ENCODE results near the gene STX4. TPM values are rescaled to one million over a fixed set of nuclear protein-coding genes. Genes with fewer than 3 reads are reported as not detected.
A peak's percentile ranks its signal among the peaks of the same experiment; 100 is the strongest.

STX4 gene
- total and polyA plus RNA-seq, 9 of the 15 experiments (the other 6 are each of a cell fraction or from before 2014, with no cell fraction given) = 3.2 to 48.0 (median 21.5) TPM

- TF ChIP-seq, protein P1, sequence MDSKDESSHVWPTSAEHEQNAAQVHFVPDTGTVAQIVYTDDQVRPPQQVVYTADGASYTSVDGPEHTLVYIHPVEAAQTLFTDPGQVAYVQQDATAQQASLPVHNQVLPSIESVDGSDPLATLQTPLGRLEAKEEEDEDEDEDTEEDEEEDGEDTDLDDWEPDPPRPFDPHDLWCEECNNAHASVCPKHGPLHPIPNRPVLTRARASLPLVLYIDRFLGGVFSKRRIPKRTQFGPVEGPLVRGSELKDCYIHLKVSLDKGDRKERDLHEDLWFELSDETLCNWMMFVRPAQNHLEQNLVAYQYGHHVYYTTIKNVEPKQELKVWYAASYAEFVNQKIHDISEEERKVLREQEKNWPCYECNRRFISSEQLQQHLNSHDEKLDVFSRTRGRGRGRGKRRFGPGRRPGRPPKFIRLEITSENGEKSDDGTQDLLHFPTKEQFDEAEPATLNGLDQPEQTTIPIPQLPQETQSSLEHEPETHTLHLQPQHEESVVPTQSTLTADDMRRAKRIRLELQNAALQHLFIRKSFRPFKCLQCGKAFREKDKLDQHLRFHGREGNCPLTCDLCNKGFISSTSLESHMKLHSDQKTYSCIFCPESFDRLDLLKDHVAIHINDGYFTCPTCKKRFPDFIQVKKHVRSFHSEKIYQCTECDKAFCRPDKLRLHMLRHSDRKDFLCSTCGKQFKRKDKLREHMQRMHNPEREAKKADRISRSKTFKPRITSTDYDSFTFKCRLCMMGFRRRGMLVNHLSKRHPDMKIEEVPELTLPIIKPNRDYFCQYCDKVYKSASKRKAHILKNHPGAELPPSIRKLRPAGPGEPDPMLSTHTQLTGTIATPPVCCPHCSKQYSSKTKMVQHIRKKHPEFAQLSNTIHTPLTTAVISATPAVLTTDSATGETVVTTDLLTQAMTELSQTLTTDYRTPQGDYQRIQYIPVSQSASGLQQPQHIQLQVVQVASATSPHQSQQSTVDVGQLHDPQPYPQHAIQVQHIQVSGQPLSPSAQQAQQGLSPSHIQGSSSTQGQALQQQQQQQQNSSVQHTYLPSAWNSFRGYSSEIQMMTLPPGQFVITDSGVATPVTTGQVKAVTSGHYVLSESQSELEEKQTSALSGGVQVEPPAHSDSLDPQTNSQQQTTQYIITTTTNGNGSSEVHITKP (IDR thresholded peaks at IDR 0.05; ENCODE audit: partially characterized antibody) = no peak
- TF ChIP-seq MNT (conservative IDR thresholded peaks at IDR 0.05) (0 out of 4 replicates have a peak, but pooled peaks of 1 of the 2 experiments have one; percentile 29), STAG1 (CRISPR knock-in tag; IDR thresholded peaks at IDR 0.05; ENCODE audit: borderline replicate concordance) (no peak), SMARCA4 (IDR thresholded peaks at IDR 0.05) (peak; percentile 23; the same call in 1 of the 2 replicates), SAFB (IDR thresholded peaks at IDR 0.05; ENCODE audit: borderline replicate concordance, low read depth, low read length) (no peak), ZNF384 (IDR thresholded peaks at IDR 0.05; ENCODE audit: low read depth, low read length) (no peak), ZNF282 (CRISPR knock-in tag; IDR thresholded peaks at IDR 0.05) (no peak), SLC30A9 (CRISPR knock-in tag; IDR thresholded peaks at IDR 0.05) (no peak), ZNF146 (CRISPR knock-in tag; IDR thresholded peaks at IDR 0.05; ENCODE audit: unreplicated experiment) (no peak), NFXL1 (CRISPR knock-in tag; IDR thresholded peaks at IDR 0.05) (0 out of 2 replicates have a peak, but pooled peaks have one; percentile 22), PTRF (tag; IDR thresholded peaks at IDR 0.05) (peak; percentile 53; the same call in 1 of the 2 replicates), CTCFL (IDR thresholded peaks at IDR 0.05; ENCODE audit: borderline replicate concordance, insufficient read depth, low read depth, low read length, poor library complexity, severe bottlenecking) (no peak), TCFL5 (CRISPR knock-in tag; conservative IDR thresholded peaks at IDR 0.05) (no peak), ZBTB8A (IDR thresholded peaks at IDR 0.05; ENCODE audit: partially characterized antibody) (no peak), FOXK1 (CRISPR knock-in tag; IDR thresholded peaks at IDR 0.05; ENCODE audit: borderline replicate concordance) (no peak)
Observed at GRCh38 chr16:30992931-30993816, 40.2 kb upstream of the STX4 start (continued).

All from K562 (cell line).